ENCODE data around the gene CHGA.

- TF ChIP-seq REST (IDR thresholded peaks at IDR 0.05; ENCODE audit: insufficient replicate concordance, low read depth): no peak
- no peak for TF ChIP-seq POLR2AphosphoS5 (IDR thresholded peaks at IDR 0.05; ENCODE audit: low read depth)
Measured at GRCh38 chr14:92880851-92881250, 42.1 kb upstream of the CHGA start.

Measured in HL-60 (cell line).